ENCODE measurements around the gene OR10AD1.

The OR10AD1 gene

DNA sequence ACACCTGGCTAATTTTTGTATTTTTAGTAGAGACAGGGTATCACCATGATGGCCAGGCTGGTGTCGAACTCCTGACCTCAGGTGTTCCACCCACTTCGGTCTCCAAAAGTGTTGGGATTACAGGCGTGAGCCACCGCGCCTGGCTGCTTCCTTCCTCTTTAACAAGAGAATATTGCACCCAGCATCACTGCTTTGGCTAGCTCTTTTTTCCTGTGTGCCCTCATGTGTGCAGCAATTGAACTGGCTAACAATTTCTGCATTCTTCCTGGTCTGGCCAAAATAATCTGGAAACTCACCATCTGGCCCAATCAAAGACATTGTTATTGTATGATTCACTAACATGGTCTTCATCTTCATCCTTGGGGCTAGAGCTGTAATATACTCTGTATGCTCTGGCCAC is 43.0 kb downstream of the OR10AD1 start:
- TF ChIP-seq TAF1 (IDR thresholded peaks at IDR 0.05; ENCODE audit: low read depth) (no peak), EP300 (IDR thresholded peaks at IDR 0.05; ENCODE audit: borderline replicate concordance) (no peak), NFIC (IDR thresholded peaks at IDR 0.05) (no peak), FOXM1 (IDR thresholded peaks at IDR 0.05; ENCODE audit: borderline replicate concordance, low read depth) (no peak), EGR1 (IDR thresholded peaks at IDR 0.05) (no peak), ZBTB7A (IDR thresholded peaks at IDR 0.05; ENCODE audit: low read depth) (no peak), TCF12 (IDR thresholded peaks at IDR 0.05; ENCODE audit: low read depth) (no peak)
- TF ChIP-seq, protein P1, sequence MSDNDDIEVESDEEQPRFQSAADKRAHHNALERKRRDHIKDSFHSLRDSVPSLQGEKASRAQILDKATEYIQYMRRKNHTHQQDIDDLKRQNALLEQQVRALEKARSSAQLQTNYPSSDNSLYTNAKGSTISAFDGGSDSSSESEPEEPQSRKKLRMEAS (IDR thresholded peaks at IDR 0.05): no peak
- TF ChIP-seq, protein P2, sequence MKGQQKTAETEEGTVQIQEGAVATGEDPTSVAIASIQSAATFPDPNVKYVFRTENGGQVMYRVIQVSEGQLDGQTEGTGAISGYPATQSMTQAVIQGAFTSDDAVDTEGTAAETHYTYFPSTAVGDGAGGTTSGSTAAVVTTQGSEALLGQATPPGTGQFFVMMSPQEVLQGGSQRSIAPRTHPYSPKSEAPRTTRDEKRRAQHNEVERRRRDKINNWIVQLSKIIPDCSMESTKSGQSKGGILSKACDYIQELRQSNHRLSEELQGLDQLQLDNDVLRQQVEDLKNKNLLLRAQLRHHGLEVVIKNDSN (IDR thresholded peaks at IDR 0.05): no peak

DNA sequence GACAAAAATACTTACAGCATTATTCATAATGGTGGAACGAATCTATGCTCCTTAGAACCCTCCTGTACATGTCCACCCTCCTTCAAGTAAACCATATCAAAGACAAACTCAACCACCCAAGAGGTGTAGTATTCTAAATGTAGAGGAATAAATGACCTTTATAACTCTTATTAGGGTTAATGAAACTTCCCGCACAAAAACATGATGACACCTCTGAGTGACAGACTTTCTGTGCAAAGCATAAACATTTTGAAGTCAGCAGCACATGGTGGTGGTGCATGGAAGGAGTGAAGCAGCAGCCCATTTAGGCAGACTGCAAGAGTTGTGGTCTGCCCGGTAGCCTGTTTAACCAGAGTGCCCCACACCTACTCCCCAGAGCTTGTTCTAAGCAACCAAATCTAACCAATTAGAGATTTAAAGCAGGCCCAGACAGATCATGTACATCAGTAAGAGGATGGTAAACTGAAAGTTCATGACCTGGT is 45.2 kb downstream of the OR10AD1 start:
- TF ChIP-seq TAF1 (IDR thresholded peaks at IDR 0.05; ENCODE audit: low read depth): no peak
- no peak for TF ChIP-seq ZBTB7A (IDR thresholded peaks at IDR 0.05; ENCODE audit: low read depth)
- TF ChIP-seq RAD21 (IDR thresholded peaks at IDR 0.05; ENCODE audit: low read depth): no peak
- TF ChIP-seq, protein P1 (IDR thresholded peaks at IDR 0.05): no peak
- no peak for TF ChIP-seq CREB1 (IDR thresholded peaks at IDR 0.05; ENCODE audit: low read depth)
- TF ChIP-seq CEBPB (IDR thresholded peaks at IDR 0.05): no peak
- TF ChIP-seq, protein P2 (IDR thresholded peaks at IDR 0.05): no peak

DNA sequence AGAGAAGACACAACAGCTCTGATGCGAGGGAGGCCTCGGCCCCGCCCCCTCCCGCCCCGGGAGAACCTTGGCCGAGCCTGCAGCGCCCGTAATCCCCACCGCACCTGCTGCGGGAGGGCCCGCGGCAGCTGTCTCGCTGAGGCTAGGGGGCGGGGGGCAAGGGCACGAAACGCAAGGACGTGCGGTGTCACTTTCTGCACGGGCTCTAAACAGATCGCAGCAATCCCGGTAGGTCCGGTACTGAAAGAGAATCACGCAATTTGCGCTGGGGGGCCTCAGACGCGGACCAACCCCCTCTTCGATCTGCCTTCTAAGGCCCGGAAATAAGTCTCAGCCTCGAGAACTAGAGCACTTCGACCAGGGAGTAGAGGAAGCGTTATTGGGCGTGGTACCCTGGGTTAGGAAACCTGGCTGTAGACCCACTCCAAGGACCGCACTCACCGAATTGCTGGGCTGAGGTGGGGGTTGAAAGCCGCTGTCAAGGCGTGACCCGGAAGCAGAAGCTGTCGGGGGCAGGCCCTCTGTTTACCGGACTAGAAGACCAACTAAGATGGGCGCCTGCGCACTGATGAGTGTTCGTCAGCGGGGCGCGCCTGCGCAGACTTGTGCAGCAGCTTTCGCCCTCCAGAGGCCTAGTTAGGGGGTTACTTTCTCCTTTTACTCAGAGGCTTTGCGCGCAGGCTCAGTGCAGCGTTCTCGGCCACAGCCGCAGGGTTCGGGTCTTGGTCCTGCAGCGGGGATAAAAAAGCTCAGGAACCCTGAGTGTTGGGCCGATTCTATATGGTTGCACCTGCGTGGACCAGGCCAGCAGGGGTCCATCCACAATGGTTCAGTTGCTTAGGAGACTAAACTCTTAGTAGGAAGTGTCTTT is 45.8 kb downstream of the OR10AD1 start, which contains the start of gene ASB8:
ASB8 (minus strand) TSS at position 498 of the 871 bp plus-strand sequence. CDS start 4,019 bp downstream, outside the sequence.
- TF ChIP-seq TAF1 (IDR thresholded peaks at IDR 0.05; ENCODE audit: low read depth): peak; percentile 79; the same call in 1 of the 2 replicates
- TF ChIP-seq, protein P1 (IDR thresholded peaks at IDR 0.05): peak; percentile 79
- TF ChIP-seq ZBTB7A (IDR thresholded peaks at IDR 0.05; ENCODE audit: low read depth): peak; percentile 58
- TF ChIP-seq RAD21 (IDR thresholded peaks at IDR 0.05; ENCODE audit: low read depth): no peak; the same call in 1 of the 2 replicates
- TF ChIP-seq TCF12 (IDR thresholded peaks at IDR 0.05; ENCODE audit: low read depth): peak; percentile 85
- TF ChIP-seq TEAD4 (IDR thresholded peaks at IDR 0.05): peak; percentile 12; the same call in 1 of the 2 replicates
- peak; percentile 37; the same call in 1 of the 2 replicates for TF ChIP-seq CREB1 (IDR thresholded peaks at IDR 0.05; ENCODE audit: low read depth)
- TF ChIP-seq NFIC (IDR thresholded peaks at IDR 0.05): peak; percentile 31; the same call in 1 of the 2 replicates
- no peak for TF ChIP-seq FOXM1 (IDR thresholded peaks at IDR 0.05; ENCODE audit: borderline replicate concordance, low read depth)
- no peak for TF ChIP-seq EGR1 (IDR thresholded peaks at IDR 0.05)
- TF ChIP-seq CEBPB (IDR thresholded peaks at IDR 0.05): no peak
- TF ChIP-seq YY1 (IDR thresholded peaks at IDR 0.05; ENCODE audit: low read depth): 0 out of 2 replicates have a peak, but pooled peaks have one; percentile 12
- no peak; the same call in 1 of the 2 replicates for TF ChIP-seq EP300 (IDR thresholded peaks at IDR 0.05; ENCODE audit: borderline replicate concordance)
- TF ChIP-seq, protein P2 (IDR thresholded peaks at IDR 0.05): peak; percentile 9; the same call in 1 of the 2 replicates
- TF ChIP-seq, protein P3, sequence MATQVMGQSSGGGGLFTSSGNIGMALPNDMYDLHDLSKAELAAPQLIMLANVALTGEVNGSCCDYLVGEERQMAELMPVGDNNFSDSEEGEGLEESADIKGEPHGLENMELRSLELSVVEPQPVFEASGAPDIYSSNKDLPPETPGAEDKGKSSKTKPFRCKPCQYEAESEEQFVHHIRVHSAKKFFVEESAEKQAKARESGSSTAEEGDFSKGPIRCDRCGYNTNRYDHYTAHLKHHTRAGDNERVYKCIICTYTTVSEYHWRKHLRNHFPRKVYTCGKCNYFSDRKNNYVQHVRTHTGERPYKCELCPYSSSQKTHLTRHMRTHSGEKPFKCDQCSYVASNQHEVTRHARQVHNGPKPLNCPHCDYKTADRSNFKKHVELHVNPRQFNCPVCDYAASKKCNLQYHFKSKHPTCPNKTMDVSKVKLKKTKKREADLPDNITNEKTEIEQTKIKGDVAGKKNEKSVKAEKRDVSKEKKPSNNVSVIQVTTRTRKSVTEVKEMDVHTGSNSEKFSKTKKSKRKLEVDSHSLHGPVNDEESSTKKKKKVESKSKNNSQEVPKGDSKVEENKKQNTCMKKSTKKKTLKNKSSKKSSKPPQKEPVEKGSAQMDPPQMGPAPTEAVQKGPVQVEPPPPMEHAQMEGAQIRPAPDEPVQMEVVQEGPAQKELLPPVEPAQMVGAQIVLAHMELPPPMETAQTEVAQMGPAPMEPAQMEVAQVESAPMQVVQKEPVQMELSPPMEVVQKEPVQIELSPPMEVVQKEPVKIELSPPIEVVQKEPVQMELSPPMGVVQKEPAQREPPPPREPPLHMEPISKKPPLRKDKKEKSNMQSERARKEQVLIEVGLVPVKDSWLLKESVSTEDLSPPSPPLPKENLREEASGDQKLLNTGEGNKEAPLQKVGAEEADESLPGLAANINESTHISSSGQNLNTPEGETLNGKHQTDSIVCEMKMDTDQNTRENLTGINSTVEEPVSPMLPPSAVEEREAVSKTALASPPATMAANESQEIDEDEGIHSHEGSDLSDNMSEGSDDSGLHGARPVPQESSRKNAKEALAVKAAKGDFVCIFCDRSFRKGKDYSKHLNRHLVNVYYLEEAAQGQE (IDR thresholded peaks at IDR 0.05; ENCODE audit: low read depth): no peak

DNA sequence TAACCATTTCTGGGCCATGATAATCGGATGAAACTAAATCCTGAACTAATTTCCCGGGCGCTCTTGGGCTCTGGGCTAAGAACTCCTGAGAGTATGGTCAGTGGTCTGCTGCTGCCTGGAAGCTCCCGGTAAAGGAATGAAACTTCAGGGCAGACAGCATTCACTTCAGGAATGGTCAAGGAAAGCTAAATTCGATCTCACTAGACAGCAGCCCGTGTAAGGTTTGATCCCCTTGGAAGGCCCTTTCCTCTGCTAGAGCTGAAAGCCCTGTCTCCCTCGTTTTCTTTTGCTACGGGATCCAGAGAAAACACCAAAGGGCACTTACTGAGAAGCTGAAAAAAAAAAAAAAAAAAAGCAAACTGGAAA is 46.5 kb downstream of the OR10AD1 start:
- no peak for TF ChIP-seq NFIC (IDR thresholded peaks at IDR 0.05)
- TF ChIP-seq RAD21 (IDR thresholded peaks at IDR 0.05; ENCODE audit: low read depth): no peak
- TF ChIP-seq CEBPB (IDR thresholded peaks at IDR 0.05): no peak
- TF ChIP-seq, protein P1 (IDR thresholded peaks at IDR 0.05): no peak
- no peak for TF ChIP-seq EGR1 (IDR thresholded peaks at IDR 0.05)
- no peak for TF ChIP-seq TEAD4 (IDR thresholded peaks at IDR 0.05)
- TF ChIP-seq TAF1 (IDR thresholded peaks at IDR 0.05; ENCODE audit: low read depth): no peak
- TF ChIP-seq, protein P2 (IDR thresholded peaks at IDR 0.05): no peak
- no peak for TF ChIP-seq EP300 (IDR thresholded peaks at IDR 0.05; ENCODE audit: borderline replicate concordance)
- no peak for TF ChIP-seq YY1 (IDR thresholded peaks at IDR 0.05; ENCODE audit: low read depth)
- TF ChIP-seq, protein P3 (IDR thresholded peaks at IDR 0.05; ENCODE audit: low read depth): no peak
- TF ChIP-seq FOXM1 (IDR thresholded peaks at IDR 0.05; ENCODE audit: borderline replicate concordance, low read depth): no peak
- TF ChIP-seq ZBTB7A (IDR thresholded peaks at IDR 0.05; ENCODE audit: low read depth): no peak
- no peak for TF ChIP-seq CREB1 (IDR thresholded peaks at IDR 0.05; ENCODE audit: low read depth)
- no peak for TF ChIP-seq TCF12 (IDR thresholded peaks at IDR 0.05; ENCODE audit: low read depth)

Measured in Ishikawa (cell line).